CD4-positive, alpha-beta T cell treated with Interleukin-12 subunit alpha and Interleukin-12 subunit beta, for 1 hour (primary cell): ENCODE data around the gene MRPL34.

Experiments used
- DNase-seq: peaks from one replicate; pipeline ENCODE4 v3.0.0-alpha.2; 2020

MRPL34 gene

DNA sequence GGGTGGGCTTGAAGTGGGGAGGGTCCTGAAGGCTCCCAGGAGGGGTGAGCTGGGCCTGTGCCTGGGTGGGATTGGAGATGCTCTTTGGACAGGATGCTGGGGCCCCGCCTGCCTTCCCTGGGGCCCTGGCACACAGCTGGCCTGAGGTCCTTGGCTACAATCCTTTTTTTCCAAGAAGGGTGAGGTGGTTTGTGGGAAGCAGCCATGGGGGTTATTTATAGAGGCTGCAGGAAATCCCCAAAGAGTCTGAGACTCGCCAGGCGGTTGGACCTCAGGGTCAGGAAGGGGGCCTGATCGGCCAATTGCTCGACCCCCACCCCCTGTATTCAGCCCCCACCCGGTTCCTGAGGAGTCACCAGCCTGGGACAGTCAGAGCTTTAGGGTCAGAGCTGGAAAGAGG, 41.7 kb downstream of the MRPL34 start:
- no peak for DNase-seq

DNA sequence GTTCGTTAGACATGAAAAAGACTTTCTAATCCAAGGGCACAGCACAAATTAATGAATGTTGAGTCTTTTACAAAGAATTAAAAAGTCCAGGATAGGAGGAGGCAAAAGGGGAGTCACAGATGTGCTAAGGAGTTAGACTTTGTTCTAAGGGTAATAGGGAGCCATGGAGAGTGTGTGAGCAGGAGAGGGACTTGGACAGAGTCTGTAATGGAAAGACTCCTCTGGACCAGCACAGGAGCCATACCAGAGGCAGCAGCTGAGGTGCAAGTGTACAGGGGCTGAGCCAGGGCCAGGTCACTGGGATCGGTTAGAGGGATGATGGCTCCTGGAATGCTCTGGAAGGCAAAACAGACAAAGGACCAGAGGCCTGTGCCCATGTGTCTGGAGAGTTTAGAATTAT, 42.2 kb downstream of the MRPL34 start:
- no peak for DNase-seq

DNA sequence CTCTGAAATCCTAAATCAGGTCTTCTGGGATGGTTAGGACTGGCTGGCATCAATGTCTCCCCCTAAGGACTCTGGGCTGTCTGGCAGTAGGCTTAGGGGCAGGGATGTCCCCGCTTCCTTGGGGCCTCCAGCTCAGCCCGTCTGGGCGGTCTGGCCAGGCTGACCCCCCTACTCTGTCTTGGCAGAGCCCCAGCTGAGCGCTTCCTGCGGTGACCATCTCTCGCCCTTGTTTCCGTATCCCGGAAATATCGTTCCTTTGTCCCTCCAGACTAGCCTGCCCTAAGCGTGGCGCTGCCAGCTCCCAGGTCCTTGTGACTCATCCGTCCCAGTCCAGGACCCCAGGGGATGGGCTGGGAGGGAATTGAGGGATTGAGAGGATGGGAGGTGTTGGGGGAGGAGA, 43.0 kb downstream of the MRPL34 start:
- DNase-seq, result no peak

DNA sequence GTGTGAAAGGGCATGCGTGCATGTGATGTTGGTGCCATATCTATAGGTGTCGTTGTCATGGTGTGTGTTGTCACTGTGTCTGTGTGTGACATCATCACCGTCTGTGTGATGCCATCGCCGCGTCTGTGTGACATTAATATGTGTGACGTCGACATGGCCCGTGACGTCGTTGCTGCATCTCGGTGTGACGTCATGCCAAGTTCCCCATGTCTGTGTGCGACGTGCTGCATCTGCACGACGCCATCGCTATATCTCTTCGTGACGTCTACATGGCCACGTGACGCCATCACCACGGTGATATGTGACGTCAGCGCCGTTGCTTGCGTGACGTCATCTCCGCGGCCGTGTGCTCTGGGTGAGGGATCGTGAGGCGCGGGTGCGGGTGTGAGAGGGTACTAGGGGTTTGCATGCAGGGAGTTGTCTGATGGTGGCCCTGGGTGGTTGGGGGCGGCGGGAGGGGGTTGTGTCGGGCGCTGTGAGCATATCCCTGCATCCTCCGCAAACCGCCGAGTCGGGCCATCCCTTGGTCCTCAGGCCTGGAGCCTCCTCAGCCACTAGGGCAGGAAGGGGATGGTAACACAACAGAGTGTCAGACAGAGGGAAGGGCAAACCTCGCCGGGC, 46.3 kb downstream of the MRPL34 start:
- DNase-seq, result no peak

DNA sequence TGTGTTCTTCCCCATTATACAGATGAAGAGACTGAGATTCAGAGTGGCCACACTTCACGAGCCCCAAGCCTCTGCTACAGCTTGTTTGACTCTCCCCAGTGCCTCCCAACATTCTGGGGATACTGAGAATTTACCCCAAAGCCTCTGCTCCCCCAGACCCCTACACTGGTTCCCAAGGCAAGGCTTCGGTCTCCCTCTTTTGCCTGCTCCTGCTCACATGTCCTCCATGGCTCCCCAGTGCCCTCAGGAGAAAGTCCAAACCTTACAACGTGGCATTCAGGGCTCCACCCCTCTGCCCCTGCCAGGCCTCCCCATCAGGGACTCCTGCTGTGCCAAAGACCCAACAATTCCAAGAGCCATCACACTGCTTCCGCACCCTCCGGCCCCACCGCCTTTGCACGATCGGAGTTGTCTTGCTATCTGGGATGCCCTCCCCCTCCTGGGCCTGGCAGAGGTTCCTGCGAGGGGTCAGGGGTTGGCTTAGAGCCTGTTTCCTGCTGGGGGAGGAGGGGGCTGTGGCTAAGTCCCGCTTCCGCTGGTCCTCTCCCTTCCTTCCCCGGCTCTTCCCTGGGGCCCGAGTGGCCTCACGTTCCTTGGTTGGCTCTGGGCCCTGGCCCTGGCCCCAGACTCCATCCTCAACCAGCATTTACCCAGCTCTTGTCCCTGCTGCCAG, 47.1 kb downstream of the MRPL34 start:
- no peak for DNase-seq

DNA sequence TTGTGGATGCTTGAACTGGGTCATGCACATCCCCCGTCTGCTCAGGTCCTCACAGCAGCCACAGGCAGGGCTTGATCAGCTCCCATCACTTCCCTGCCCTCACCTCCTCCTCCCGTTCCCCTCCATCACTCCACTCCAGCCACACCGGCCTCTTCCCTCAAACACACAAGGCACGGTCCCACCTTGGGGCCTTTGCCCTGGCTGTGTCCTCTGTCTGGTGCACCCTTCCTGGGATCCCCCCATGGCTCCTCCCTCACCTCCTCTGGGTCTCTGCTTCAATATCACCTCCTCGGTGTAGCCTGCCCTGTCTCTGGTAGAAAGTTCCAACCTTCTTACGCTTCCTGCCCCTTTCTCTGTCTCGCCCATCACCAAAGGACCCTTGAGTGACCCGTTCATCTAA, 47.7 kb downstream of the MRPL34 start:
- no peak for DNase-seq
